HG03342 (cell line): ENCODE measurements around the gene MYO3B.
"Not testable (repeated sequence)": the region's sequence is repeated elsewhere in the genome, so short reads cannot be mapped to it uniquely, and the experiment has no call there.

Source experiments
- ATAC-seq: cut with Tn5 transposase; IDR thresholded peaks from one replicate; pipeline ENCODE4 v1.9.1; 2021; ENCODE audit warnings: mild to moderate bottlenecking, moderate library complexity; ENCODE audit not compliant: unreplicated experiment

The MYO3B gene

GRCh38 chr2:170408461-170409163 lies 230.7 kb downstream of the MYO3B start:
- ATAC-seq = no peak

GRCh38 chr2:170409164-170409535 lies 231.2 kb downstream of the MYO3B start:
- no peak for ATAC-seq

GRCh38 chr2:170411660-170412059 lies 233.7 kb downstream of the MYO3B start:
- no peak for ATAC-seq

- ATAC-seq = no peak
These were observed 243.2 kb downstream of the MYO3B start for GRCh38 chr2:170420961-170421687.

GRCh38 chr2:170423919-170424318 lies 246.0 kb downstream of the MYO3B start:
- no peak for ATAC-seq

- no peak for ATAC-seq
These were observed 247.4 kb downstream of the MYO3B start for GRCh38 chr2:170425281-170425751.

- no peak for ATAC-seq
These were observed 250.9 kb downstream of the MYO3B start for GRCh38 chr2:170428868-170429267.

GRCh38 chr2:170432823-170433222 lies 254.9 kb downstream of the MYO3B start:
- ATAC-seq = no peak

- no peak for ATAC-seq
These were observed 255.5 kb downstream of the MYO3B start for GRCh38 chr2:170433448-170433847.

GRCh38 chr2:170434396-170434795 lies 256.4 kb downstream of the MYO3B start:
- not testable (repeated sequence) for ATAC-seq

GRCh38 chr2:170434900-170435621 lies 257.1 kb downstream of the MYO3B start:
- ATAC-seq = no peak

GRCh38 chr2:170436077-170436943 lies 258.4 kb downstream of the MYO3B start:
- ATAC-seq = no peak

- no peak for ATAC-seq
These were observed 268.1 kb downstream of the MYO3B start for GRCh38 chr2:170446078-170446477.

- ATAC-seq = no peak
These were observed 271.1 kb downstream of the MYO3B start for GRCh38 chr2:170449034-170449433.

GRCh38 chr2:170454471-170455372 lies 276.8 kb downstream of the MYO3B start:
- no peak for ATAC-seq

GRCh38 chr2:170455617-170456426 lies 277.9 kb downstream of the MYO3B start:
- ATAC-seq = no peak

- ATAC-seq = no peak
These were observed 279.0 kb downstream of the MYO3B start for GRCh38 chr2:170456914-170457313.

- no peak for ATAC-seq
These were observed 279.8 kb downstream of the MYO3B start for GRCh38 chr2:170457742-170458141.

- ATAC-seq = no peak
These were observed 283.9 kb downstream of the MYO3B start for GRCh38 chr2:170461889-170462288.
